ENCODE measurements around the gene SEC61A2. TPM values are rescaled to one million over a fixed set of nuclear protein-coding genes. Genes with fewer than 3 reads are reported as not detected.

Gene SEC61A2
- total and polyA plus RNA-seq, 4 donors = 3.8 to 8.8 (median 6.2) TPM

GRCh38 chr10:12184165-12184564 is 54.7 kb downstream of the SEC61A2 start:
- Histone ChIP-seq H3K27me3 (ENCODE audit: control insufficient read depth in 4 of 4, insufficient read depth in 4 of 4, low read length in 3 of 4) (no peaks in the 10 kb centered on the region), H3K4me1 (ENCODE audit: control insufficient read depth in 4 of 4, insufficient read depth in 4 of 4, low read length in 3 of 4) (peaks cover 0 to 10% (median 4%) of the 10 kb centered on the region in 4 donors), H3K9me3 (ENCODE audit: control insufficient read depth in 4 of 4, low read length in 3 of 4) (no peaks in the 10 kb centered on the region), H3K36me3 (ENCODE audit: control insufficient read depth in 4 of 4, insufficient read depth in 3 of 4, low read depth in 1 of 4, low read length in 3 of 4) (peaks cover 2 to 30% (median 14%) of the 10 kb centered on the region in 4 donors), H3K9ac (ENCODE audit: low read depth in 1 of 2, low read length in 2 of 2) (peak overlapping the region in 1 of 2 donors; percentile 14), H3K4me3 (ENCODE audit: low read depth in 1 of 3, low read length in 3 of 3) (no peak overlapping the region), H3K27ac (ENCODE audit: low read depth in 1 of 2, low read length in 2 of 2) (peak overlapping the region in 1 of 2 donors; percentile 42)
- 45% methylated on average over 7 of the region's 7 CpGs for WGBS
- DNase-seq (ENCODE audit: low spot score) = no peak
- peak; percentile 64 to 71 for TF ChIP-seq RXRA (IDR thresholded peaks at IDR 0.05)
- TF ChIP-seq, protein P1, sequence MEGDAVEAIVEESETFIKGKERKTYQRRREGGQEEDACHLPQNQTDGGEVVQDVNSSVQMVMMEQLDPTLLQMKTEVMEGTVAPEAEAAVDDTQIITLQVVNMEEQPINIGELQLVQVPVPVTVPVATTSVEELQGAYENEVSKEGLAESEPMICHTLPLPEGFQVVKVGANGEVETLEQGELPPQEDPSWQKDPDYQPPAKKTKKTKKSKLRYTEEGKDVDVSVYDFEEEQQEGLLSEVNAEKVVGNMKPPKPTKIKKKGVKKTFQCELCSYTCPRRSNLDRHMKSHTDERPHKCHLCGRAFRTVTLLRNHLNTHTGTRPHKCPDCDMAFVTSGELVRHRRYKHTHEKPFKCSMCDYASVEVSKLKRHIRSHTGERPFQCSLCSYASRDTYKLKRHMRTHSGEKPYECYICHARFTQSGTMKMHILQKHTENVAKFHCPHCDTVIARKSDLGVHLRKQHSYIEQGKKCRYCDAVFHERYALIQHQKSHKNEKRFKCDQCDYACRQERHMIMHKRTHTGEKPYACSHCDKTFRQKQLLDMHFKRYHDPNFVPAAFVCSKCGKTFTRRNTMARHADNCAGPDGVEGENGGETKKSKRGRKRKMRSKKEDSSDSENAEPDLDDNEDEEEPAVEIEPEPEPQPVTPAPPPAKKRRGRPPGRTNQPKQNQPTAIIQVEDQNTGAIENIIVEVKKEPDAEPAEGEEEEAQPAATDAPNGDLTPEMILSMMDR (IDR thresholded peaks at IDR 0.05; ENCODE audit: low read depth, low read length, missing input control) = no peak
- peak in 1 of 2 donors; percentile 36 for TF ChIP-seq HNF4A (conservative IDR thresholded peaks at IDR 0.05)
- TF ChIP-seq SP1 (IDR thresholded peaks at IDR 0.05) = peak; percentile 52

DNA sequence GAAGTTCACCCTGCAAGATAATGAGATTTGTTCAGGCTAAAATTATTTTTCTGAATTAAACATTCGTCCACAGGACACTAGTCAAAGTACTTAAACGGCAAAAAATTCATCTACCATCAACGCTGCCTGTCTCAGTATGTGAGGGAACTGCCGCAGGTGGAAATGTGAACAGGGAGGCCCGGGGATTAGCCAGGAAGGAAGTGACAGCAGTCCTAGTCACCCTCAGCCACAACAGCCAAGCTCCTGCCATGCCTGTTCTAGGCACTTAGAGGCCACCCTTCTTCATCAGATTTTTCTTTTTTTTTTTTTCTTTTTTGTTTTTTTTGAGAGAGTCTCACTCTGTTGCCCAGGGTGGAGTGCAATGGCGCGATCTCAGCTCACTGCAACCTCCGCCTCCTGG is 56.8 kb downstream of the SEC61A2 start:
- peaks cover 0 to 20% (median 6%) of the 10 kb centered on the region in 4 donors for H3K36me3 ChIP-seq (ENCODE audit: control insufficient read depth in 4 of 4, insufficient read depth in 3 of 4, low read depth in 1 of 4, low read length in 3 of 4)
- H3K4me3 ChIP-seq (ENCODE audit: low read depth in 1 of 3, low read length in 3 of 3) = no peak overlapping the region
- TF ChIP-seq JUND (IDR thresholded peaks at IDR 0.05) (no peak), GABPA (IDR thresholded peaks at IDR 0.05 in 1 of 2, conservative IDR thresholded peaks at IDR 0.05 in 1 of 2) (no peak), SP1 (IDR thresholded peaks at IDR 0.05) (no peak), TAF1 (conservative IDR thresholded peaks at IDR 0.05) (no peak), EGR1 (IDR thresholded peaks at IDR 0.05; ENCODE audit: low read depth in 2 of 2) (no peak), NR2F2 (IDR thresholded peaks at IDR 0.05) (no peak), HNF4A (conservative IDR thresholded peaks at IDR 0.05) (no peak)
- TF ChIP-seq, protein P1 (IDR thresholded peaks at IDR 0.05; ENCODE audit: low read depth, low read length, missing input control) = no peak
- TF ChIP-seq, protein P2, sequence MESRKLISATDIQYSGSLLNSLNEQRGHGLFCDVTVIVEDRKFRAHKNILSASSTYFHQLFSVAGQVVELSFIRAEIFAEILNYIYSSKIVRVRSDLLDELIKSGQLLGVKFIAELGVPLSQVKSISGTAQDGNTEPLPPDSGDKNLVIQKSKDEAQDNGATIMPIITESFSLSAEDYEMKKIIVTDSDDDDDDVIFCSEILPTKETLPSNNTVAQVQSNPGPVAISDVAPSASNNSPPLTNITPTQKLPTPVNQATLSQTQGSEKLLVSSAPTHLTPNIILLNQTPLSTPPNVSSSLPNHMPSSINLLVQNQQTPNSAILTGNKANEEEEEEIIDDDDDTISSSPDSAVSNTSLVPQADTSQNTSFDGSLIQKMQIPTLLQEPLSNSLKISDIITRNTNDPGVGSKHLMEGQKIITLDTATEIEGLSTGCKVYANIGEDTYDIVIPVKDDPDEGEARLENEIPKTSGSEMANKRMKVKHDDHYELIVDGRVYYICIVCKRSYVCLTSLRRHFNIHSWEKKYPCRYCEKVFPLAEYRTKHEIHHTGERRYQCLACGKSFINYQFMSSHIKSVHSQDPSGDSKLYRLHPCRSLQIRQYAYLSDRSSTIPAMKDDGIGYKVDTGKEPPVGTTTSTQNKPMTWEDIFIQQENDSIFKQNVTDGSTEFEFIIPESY (IDR thresholded peaks at IDR 0.05) = no peak
- no peak overlapping the region for H3K9ac ChIP-seq (ENCODE audit: low read depth in 1 of 2, low read length in 2 of 2)
- no peaks in the 10 kb centered on the region for H3K27me3 ChIP-seq (ENCODE audit: control insufficient read depth in 4 of 4, insufficient read depth in 4 of 4, low read length in 3 of 4)
- no peak overlapping the region for H3K27ac ChIP-seq (ENCODE audit: low read depth in 1 of 2, low read length in 2 of 2)
- no peak for DNase-seq (ENCODE audit: low spot score)
- no peaks in the 10 kb centered on the region for H3K9me3 ChIP-seq (ENCODE audit: control insufficient read depth in 4 of 4, low read length in 3 of 4)
- WGBS = 89% methylated on average over 8 of the region's 8 CpGs
- peaks cover 0 to 14% (median 5%) of the 10 kb centered on the region in 4 donors for H3K4me1 ChIP-seq (ENCODE audit: control insufficient read depth in 4 of 4, insufficient read depth in 4 of 4, low read length in 3 of 4)
